Breast epithelium (tissue), 4 donors: Measurements from ENCODE around the gene C10orf95. TPM values are rescaled to one million over a fixed set of nuclear protein-coding genes. Genes with fewer than 3 reads are reported as not detected.
A peak's percentile ranks its signal among the peaks of the same experiment; 100 is the strongest.
"Not testable (repeated sequence)": the region's sequence is repeated elsewhere in the genome, so short reads cannot be mapped to it uniquely, and the experiment has no call there.

ENCODE experiments used
- DNase-seq, 2 donors: peaks; one replicate each; pipeline ENCODE4 v3.0.0-alpha.2; 2019; ENCODE audit warnings: low spot score in 2 of 2
- H3K27ac ChIP-seq, 2 donors: fragments of 200-600 bp; sonication (generic) in 1 of 2; one replicate each; pipeline ENCODE4 v1.5.1; 2016 to 2019; ENCODE audit warnings: mild to moderate bottlenecking in 1 of 2
- H3K27me3 ChIP-seq, 2 donors: fragments of 200-600 bp; sonication (generic) in 1 of 2; one replicate each; pipeline versions ENCODE4 v1.5.1 to v1.6.0; 2017 to 2019; ENCODE audit warnings: control low read depth in 1 of 2, mild to moderate bottlenecking in 1 of 2
- H3K36me3 ChIP-seq: fragments of 200-600 bp; one replicate; pipeline ENCODE4 v1.5.1; 2019
- H3K4me1 ChIP-seq, 2 donors: fragments of 200-600 bp; sonication (generic); one replicate each; pipeline ENCODE4 v1.5.1; 2016 to 2019; ENCODE audit warnings: control low read depth in 1 of 2
- H3K4me3 ChIP-seq, 3 donors: fragments of 200-600 bp; sonication (generic); 1 replicate in 2 of 3; 2 replicates in 1 of 3; pipeline ENCODE4 v1.5.1; 2016 to 2019; ENCODE audit warnings: mild to moderate bottlenecking in 3 of 3, moderate library complexity in 2 of 3
- H3K9me3 ChIP-seq, 2 donors: fragments of 200-600 bp; sonication (generic) in 1 of 2; one replicate each; pipeline ENCODE4 v1.5.1; 2016 to 2019; ENCODE audit warnings: control low read depth in 1 of 2
- POLR2A ChIP-seq: fragments of 450-650 bp; IDR thresholded peaks from one replicate; pipeline ENCODE4 v1.6.1; 2016; ENCODE audit warnings: antibody characterized with exemption, mild to moderate bottlenecking, moderate library complexity
- POLR2AphosphoS5 ChIP-seq, 3 donors: sonication (generic); formaldehyde crosslinking; IDR thresholded peaks; one replicate each; pipeline ENCODE4 v1.6.1; 2017; ENCODE audit warnings: antibody characterized with exemption in 3 of 3
- intact Hi-C: fragments of 100-400 bp; cut with DNase I; formaldehyde crosslinking; loops from one replicate; pipeline ENCODE4 v1.15.1; 2023; ENCODE audit warnings: low total_unique reads
- total RNA-seq, 3 donors: library from RNA; depleted of rRNA; stranded (reverse); fragments of >200 nt; gene quantifications; one replicate each; pipeline ENCODE4 v1.1.0, GENCODE V29; 2016
- TF ChIP-seq, protein P1 (sequence below), 3 donors: fragments of 450-650 bp; IDR thresholded peaks; one replicate each; pipeline ENCODE4 v1.5.1; 2016 to 2017; ENCODE audit warnings: antibody characterized with exemption in 3 of 3, mild to moderate bottlenecking in 3 of 3, moderate library complexity in 3 of 3

Gene C10orf95, protein sequence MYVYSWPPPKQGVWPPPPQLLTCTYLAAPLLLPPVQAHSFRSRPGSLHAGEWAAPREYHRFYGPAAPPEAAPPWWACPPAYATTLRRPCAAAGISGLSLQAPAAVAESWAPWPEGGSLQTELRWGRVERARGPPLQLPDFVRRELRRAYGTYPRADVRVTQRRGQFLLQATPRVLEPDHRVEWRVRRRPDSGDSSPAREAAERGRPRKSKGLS
- under 1 TPM in 2 of 3 donors, not detected in 1; 0.33 to 0.59 TPM for total RNA-seq

DNA sequence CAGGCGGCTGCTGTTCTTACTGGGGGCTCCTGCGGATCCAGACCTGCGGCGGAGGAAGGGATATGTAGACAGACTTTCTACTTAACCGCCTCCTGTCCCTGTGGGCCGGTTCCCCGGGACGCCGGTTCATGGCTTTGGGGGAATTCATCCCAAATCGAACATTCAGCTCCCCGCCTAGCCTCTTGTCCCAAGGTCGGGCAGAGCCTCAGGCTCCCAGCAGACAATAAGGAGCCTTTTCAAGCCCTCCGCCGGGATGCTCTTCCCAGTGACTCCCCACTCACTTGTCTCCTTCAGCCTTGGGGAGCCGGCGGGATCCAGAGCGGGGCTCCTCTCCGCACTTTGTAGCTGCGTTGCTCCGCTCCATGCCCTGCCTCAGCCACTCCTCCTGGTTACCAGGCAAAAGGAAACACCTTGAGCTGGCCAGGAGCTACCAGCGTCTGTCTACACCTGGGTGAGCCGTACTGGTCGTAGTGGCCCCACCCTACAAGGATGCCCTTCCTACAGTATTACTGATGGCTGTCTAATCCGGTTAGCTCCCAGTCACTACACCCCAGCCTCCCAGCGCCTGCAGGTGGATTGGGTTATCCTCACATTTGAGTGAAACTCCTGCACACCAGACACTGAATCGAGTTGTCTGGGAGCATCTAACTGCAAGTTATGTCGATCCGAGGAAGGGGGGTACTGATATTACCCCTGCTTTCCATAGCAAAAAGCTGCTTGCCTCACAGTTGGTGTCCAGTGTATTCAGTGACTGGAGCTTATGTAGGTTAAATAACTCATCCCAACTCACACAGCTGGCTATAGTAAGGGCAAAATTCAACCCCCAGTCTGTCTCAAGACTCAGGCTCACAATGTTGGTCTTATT is at the start of gene C10orf95:
Gene C10orf95 (minus strand): TSS at position 439 of the 865 bp plus-strand sequence. CDS start 450 bp downstream, outside the sequence.
- Histone ChIP-seq H3K4me3 (peak within 1 kb of the TSS; percentile 67 to 97 (median 86)), H3K4me1 (peaks cover 0 to 5% of the 10 kb centered on the region in 2 donors), H3K36me3 (no peaks in the 10 kb centered on the region), H3K9me3 (no peaks in the 10 kb centered on the region), H3K27ac (peak within 1 kb of the TSS; percentile 75 to 95), H3K27me3 (no peaks in the 10 kb centered on the region)
- DNase-seq, result no peak
- intact Hi-C loops, result no loop called here
- no peak for TF ChIP-seq POLR2A
- TF ChIP-seq POLR2AphosphoS5 (IDR thresholded peaks at IDR 0.05), result no peak
- TF ChIP-seq, protein P1, sequence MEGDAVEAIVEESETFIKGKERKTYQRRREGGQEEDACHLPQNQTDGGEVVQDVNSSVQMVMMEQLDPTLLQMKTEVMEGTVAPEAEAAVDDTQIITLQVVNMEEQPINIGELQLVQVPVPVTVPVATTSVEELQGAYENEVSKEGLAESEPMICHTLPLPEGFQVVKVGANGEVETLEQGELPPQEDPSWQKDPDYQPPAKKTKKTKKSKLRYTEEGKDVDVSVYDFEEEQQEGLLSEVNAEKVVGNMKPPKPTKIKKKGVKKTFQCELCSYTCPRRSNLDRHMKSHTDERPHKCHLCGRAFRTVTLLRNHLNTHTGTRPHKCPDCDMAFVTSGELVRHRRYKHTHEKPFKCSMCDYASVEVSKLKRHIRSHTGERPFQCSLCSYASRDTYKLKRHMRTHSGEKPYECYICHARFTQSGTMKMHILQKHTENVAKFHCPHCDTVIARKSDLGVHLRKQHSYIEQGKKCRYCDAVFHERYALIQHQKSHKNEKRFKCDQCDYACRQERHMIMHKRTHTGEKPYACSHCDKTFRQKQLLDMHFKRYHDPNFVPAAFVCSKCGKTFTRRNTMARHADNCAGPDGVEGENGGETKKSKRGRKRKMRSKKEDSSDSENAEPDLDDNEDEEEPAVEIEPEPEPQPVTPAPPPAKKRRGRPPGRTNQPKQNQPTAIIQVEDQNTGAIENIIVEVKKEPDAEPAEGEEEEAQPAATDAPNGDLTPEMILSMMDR (IDR thresholded peaks at IDR 0.05), result no peak

DNA sequence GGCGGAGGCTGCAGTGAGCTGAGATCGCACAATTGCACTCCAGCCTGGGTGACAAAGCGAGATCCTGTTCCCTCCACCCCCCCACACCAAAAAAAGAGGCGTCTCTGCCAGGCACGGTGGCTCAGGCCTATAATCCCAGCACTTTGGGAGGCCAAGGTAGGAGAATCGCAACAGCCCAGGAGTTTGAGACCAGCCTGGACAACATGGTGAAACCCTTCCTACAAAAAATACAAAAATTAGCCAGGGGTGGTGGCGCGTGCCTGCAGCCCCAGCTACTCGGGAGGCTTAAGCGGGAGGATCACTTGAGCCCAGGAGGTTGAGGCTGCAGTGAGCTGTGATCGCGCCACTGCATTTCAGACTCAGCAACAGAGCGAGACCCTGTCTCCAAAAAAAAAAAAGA is 49.3 kb upstream of the C10orf95 start:
- H3K4me1 ChIP-seq, result peaks cover 0 to 16% of the 10 kb centered on the region in 2 donors
- intact Hi-C loops, DNase-seq, H3K4me3 ChIP-seq, H3K9me3 ChIP-seq, H3K36me3 ChIP-seq, H3K27ac ChIP-seq, H3K27me3 ChIP-seq: not testable (repeated sequence)

DNA sequence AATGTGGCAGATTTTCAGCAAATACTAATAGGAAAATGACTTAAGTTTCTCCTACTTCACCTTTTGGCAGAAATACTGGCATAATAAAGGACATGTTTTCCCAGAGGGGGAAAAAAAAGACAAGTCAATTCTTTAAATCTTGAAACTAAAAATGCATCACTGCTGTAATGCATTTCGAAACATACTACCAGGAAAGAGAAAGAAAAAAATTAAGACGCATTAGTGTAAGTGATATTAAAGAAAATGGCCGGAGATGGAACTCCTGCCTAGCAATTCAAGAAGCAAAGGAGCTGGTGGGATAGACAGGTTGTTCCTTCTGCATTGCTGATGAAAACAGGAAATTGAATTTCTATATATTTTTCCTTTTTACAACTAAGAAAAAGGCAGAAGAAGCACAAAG is 48.0 kb upstream of the C10orf95 start:
- H3K9me3 ChIP-seq, result no peaks in the 10 kb centered on the region
- DNase-seq, result no peak
- H3K4me1 ChIP-seq, result peaks cover 0 to 9% of the 10 kb centered on the region in 2 donors
- intact Hi-C loops, result no loop called here
- no peak overlapping the region for H3K27ac ChIP-seq
- H3K4me3 ChIP-seq, result no peak overlapping the region
- TF ChIP-seq, protein P1 (IDR thresholded peaks at IDR 0.05), result no peak
- TF ChIP-seq POLR2A, result no peak
- TF ChIP-seq POLR2AphosphoS5 (IDR thresholded peaks at IDR 0.05), result no peak
- H3K36me3 ChIP-seq, result no peaks in the 10 kb centered on the region
- H3K27me3 ChIP-seq, result no peaks in the 10 kb centered on the region

DNA sequence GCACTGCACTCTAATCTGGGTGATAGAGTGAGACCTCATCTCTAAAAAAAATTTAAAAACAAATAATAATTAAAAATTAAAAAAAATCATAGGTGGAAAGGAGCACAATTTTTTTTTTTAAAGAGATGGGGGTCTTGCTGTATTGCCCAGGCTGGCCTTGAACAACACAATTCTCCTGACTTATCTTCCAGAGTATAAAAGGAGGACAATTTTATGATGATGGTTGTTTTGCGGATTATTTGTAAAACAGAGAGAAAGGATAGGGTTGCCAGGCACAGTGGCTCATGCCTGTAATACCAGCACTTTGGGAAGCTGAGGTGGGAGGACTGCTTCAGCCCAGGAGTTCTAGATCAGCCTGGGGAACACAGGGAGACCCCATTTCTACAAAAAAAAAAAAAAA is 46.2 kb upstream of the C10orf95 start:
- TF ChIP-seq POLR2A (no peak), POLR2AphosphoS5 (IDR thresholded peaks at IDR 0.05) (no peak)
- TF ChIP-seq, protein P1 (IDR thresholded peaks at IDR 0.05), result no peak
- no peak overlapping the region for H3K4me3 ChIP-seq
- no peak for DNase-seq
- H3K36me3 ChIP-seq, result no peaks in the 10 kb centered on the region
- intact Hi-C loops, result no loop called here
- no peaks in the 10 kb centered on the region for H3K9me3 ChIP-seq
- H3K27me3 ChIP-seq, result no peaks in the 10 kb centered on the region
- H3K4me1 ChIP-seq, result peaks cover 0 to 5% of the 10 kb centered on the region in 2 donors
- H3K27ac ChIP-seq, result no peak overlapping the region

DNA sequence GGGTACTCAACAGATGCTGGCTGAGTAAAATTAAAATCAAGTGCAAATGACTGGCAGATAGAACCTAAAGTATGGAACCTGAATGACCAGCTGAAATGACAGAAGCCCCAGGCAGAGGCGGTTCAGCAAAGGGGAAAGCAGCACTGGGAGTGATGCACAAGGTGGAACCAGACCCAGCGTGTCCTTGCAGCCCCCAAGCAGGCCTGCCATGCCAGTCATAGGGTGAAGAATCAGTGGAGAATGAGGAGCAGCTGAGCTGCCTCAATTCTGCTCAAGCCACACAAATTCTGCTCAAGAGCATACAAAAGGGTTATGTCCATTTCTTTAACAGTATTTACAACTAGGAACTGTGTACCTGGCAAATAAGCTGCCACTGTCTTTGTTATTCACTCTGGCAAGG is 42.4 kb upstream of the C10orf95 start:
- no peaks in the 10 kb centered on the region for H3K36me3 ChIP-seq
- H3K9me3 ChIP-seq, result no peaks in the 10 kb centered on the region
- DNase-seq, result no peak
- TF ChIP-seq POLR2A, result no peak
- no peak for TF ChIP-seq POLR2AphosphoS5 (IDR thresholded peaks at IDR 0.05)
- TF ChIP-seq, protein P1 (IDR thresholded peaks at IDR 0.05), result no peak
- H3K4me3 ChIP-seq, result no peak overlapping the region
- intact Hi-C loops, result no loop called here
- H3K4me1 ChIP-seq, result no peaks in the 10 kb centered on the region
- H3K27me3 ChIP-seq, result no peaks in the 10 kb centered on the region
- no peak overlapping the region for H3K27ac ChIP-seq
